ENCODE data around the gene SERAC1.

GRCh38 chr6:158103228-158103627, 64.8 kb downstream of the SERAC1 start:
- no peak for TF ChIP-seq POLR2AphosphoS5 (IDR thresholded peaks at IDR 0.05; ENCODE audit: insufficient read depth, low read depth, low read length)
- TF ChIP-seq POLR2A (IDR thresholded peaks at IDR 0.05; ENCODE audit: low read depth, low read length): no peak
- no peak for TF ChIP-seq CTCF (IDR thresholded peaks at IDR 0.05; ENCODE audit: extremely low read depth in 1 of 2, insufficient read depth in 1 of 2, low read depth in 1 of 2, low read length in 2 of 2)
- TF ChIP-seq GATA2 (IDR thresholded peaks at IDR 0.05; ENCODE audit: insufficient read depth, insufficient read length, low read depth, low read length): no peak
- no peak for TF ChIP-seq JUN (IDR thresholded peaks at IDR 0.05; ENCODE audit: borderline replicate concordance, insufficient read depth, insufficient read length, low read depth)
- no peak for TF ChIP-seq MYC (IDR thresholded peaks at IDR 0.05; ENCODE audit: low read depth, low read length)
- TF ChIP-seq EZH2 (IDR thresholded peaks at IDR 0.05; ENCODE audit: borderline replicate concordance, low read depth, low read length, severe bottlenecking): no peak
- no peak for TF ChIP-seq FOS (IDR thresholded peaks at IDR 0.05; ENCODE audit: borderline replicate concordance, insufficient read depth, low read length)

All from endothelial cell of umbilical vein (primary cell).